ENCODE data around the gene SLC26A8. TPM values are rescaled to one million over a fixed set of nuclear protein-coding genes. Genes with fewer than 3 reads are reported as not detected.

The SLC26A8 gene
- total RNA-seq, 1 experiment from 2014 or later = not detected

Other genes with a start within 250 kb of the SLC26A8 start
- 1.7 TPM for gene CLPSL2, start 248.0 kb downstream of the SLC26A8 start, total RNA-seq (2021; ENCODE audit: unreplicated experiment)
- not detected for gene CLPSL1, start 243.6 kb downstream of the SLC26A8 start, total RNA-seq (2021; ENCODE audit: unreplicated experiment)
- 6.4 TPM for gene CLPS, start 227.3 kb downstream of the SLC26A8 start, total RNA-seq (2021; ENCODE audit: unreplicated experiment)
- 0.71 TPM for gene LHFPL5, start 219.3 kb downstream of the SLC26A8 start, total RNA-seq (2021; ENCODE audit: unreplicated experiment)
- gene SRPK1, start 103.5 kb downstream of the SLC26A8 start, total RNA-seq (2021; ENCODE audit: unreplicated experiment) = 89.4 TPM
- 34.2 TPM for gene MAPK14, start 3.2 kb upstream of the SLC26A8 start, total RNA-seq (2021; ENCODE audit: unreplicated experiment)
- gene MAPK13, start 105.9 kb upstream of the SLC26A8 start, total RNA-seq (2021; ENCODE audit: unreplicated experiment) = 47.3 TPM
- 20.3 TPM for gene BRPF3, start 172.1 kb upstream of the SLC26A8 start, total RNA-seq (2021; ENCODE audit: unreplicated experiment)
- 0.10 TPM for gene PNPLA1, start 245.4 kb upstream of the SLC26A8 start, total RNA-seq (2021; ENCODE audit: unreplicated experiment)

All from HCT116 (cell line).